GM19467 (cell line): ENCODE data around the gene SELENOV.

Experiments
- ATAC-seq: cut with Tn5 transposase; IDR thresholded peaks from one replicate; pipeline ENCODE4 v1.9.1; 2021; ENCODE audit warnings: mild to moderate bottlenecking, moderate library complexity; ENCODE audit not compliant: unreplicated experiment

SELENOV gene

DNA sequence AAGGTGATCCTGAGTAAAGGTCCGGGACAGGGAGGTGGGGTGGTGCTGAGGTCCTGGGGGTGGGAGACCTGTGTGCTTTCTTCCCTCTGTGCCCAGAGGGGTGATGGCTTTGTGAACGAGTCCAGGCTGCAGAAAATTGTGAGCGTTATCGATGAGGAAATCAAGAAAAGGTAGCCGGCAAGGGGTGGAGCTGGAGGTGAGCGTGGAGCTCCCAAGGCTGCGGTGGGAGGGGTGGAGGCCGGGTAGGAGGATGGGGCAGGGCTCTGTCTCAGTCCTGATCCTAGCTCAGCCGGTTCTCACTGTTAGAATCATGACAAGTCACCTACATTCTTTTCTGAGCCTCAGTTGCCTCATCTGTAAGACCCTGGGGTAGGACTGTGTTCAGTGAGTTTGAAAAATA lies 4.0 kb downstream of the SELENOV start:
- ATAC-seq = no peak

DNA sequence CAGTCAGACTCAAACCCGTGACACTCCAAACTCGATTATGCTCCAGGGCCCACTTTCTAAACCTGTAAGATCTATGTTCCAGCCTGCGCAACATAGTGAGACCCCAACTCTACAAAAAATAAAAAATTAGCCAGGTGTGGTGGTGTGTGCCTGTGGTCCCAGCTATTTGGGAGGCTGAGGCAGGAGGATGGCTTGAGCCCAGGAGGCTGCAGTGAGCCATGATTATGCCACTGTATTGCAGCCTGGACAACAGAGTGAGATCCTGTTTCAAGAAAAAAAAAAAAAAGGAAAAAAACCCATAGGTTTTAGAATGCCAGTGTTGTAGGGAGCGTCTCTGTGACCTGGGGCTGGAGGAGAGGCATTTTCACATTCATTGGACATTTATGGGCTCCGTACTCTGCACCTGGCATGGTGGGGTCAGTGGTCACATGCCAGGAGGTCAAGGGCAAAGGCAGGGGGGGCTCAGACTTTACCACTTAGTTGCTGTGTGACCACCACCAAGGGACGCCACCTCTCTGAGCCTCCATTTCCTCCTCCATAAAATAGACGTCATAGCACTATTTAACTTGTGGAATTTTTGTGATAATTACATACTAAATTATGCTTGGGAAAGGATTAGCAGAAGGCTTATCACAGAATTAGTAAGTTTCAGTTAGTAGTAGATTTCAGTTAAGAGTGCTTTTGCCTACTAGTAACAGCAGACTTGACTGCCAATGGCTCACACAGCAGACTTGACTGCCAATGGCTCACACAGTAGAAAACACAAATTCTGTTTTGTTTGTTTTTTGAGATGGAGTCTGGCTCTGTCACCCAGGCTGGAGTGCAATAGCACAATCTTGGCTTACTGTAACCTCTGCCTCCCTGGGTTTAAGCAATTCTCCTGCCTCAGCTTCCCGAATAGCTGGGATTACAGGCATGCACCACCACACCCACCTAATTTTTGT lies 5.9 kb downstream of the SELENOV start:
- ATAC-seq = no peak

DNA sequence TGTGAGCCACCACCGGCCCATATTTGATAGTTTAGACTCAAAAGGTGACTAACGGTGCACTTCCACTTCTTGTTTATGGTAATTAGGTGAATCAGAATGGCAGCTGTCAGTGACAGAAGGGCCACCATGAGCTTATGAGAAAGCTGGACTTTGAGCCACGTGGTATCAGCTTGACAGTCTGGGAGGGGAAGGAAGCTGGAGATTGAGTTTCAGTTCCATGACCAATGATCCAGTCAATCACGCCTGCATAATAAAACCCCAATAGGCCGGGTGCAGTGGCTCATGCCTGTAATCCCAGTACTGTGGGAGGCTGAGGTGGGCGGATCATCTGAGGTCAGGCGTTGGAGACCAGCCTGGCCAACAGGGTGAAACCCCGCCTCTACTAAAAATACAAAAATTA lies 9.6 kb downstream of the SELENOV start:
- no peak for ATAC-seq

DNA sequence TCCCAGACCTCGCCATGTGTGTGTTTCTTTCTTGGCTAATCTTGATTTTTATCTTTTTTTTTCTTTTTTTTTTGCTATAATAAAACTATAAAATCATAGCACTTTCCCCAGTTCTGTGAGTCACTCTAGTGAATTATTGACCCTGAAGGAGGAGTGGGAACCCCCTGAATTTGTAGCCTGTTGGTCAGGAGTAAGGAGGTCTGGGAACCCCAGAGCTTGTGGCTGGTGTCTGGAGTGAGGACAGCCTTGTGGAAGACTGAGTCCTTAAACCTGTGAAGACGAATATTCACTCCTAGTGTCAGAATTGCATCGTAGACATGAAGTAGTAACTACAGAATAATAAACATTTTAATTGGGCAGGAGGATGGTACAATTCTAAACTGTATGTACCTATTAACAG lies 10.3 kb downstream of the SELENOV start:
- no peak for ATAC-seq

DNA sequence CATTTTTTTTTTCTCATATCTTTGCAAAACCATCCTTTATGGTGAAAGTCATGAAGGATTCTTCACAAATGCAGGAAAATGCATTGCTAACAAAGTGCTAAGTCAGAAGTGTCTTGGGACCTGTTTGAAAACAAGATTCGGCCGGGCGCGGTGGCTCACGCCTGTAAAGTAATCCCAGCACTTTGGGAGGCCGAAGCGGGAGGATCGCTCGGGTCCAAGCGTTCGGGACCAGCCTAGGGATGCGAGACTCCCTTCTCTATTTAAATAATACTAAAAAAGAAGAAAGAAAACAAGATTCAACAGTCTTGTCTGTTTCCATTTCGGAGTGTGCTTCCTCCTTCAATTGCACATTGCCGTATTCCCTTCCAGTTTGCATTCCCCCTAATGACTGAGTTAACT lies 16.9 kb downstream of the SELENOV start:
- ATAC-seq = no peak

DNA sequence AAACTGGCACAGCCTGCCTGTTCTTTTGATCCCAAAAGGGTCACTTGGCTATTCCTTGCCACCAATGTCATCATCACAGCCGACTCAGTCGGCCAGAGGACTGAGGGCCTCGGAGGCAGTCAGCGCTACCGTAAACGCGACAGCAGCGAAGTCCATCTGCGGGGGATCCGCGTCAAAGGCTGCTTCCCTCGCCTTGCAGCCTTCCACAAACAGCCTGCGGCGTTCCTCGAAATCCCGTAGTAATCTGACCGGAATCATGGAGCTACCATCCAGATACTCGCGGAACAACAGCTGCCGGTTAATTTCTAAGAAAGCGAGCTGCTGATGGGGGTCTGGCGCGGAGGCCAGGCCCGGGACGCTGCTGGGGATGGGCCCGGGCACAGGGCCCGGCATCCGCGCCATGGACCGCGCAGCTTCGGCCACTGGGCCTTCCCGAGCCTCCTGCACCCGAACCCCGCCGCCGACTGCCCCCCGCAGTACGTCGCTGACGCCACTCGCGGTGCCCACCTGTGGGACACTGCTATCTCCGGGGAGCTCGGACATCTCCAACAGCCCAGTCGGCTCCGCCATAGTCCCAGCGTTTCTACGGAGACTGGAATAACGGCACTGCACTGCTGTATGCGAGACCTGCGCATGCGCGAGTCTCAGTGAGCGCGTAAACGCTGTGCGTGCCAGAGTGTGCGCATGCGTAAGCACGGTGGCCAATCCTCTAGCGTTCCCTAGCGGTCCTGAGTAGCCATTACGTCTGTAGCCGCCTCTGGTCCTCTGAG lies 17.5 kb downstream of the SELENOV start, which contains the start of gene EID2B:
Gene EID2B (minus strand): TSS at position 620 of the 770 bp plus-strand sequence. CDS start 50 bp downstream, at position 570.
- ATAC-seq = peak; percentile 89

DNA sequence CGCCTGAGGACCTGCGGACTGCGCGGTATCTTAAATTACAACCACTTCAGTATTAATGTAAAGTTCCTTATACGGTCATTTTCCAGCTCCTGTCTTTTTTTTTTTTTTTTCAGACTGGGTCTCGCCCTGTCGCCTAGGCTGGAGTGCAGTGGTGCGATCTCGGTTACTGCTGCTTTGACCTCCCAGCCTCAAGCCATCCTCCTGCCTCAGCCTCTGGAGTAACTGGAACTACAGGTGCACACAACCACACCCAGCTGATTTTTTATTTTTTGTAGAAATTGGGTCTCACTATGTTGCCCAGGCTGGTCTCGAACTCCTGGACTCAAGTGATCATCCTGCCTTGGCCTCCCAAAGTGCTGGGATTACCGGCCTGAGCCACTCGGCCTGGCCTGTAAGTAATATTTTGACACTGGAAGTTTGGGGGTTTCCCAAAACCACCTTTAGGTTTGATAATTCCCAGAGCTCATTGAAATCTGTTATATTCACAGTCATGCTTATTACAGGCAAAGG lies 18.1 kb downstream of the SELENOV start:
- ATAC-seq = no peak

DNA sequence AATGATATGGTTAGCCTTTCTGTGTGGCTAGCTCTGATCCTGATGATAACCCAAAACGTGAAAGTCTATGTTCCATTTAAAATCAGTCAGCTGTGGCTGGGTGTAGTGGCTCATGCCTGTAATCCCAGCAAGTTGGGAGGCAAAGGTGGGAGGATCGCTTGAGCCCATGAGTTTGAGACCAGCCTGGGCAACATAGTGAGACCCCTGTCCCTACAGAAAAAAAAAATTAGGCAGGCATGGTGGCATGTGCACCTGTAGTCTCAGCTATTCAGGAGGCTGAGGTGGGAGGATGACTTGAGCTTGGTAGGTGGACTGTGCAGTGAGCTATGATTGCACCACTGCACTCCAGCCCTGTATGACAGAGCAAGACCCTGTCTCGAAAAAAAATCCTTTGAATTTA lies 18.9 kb downstream of the SELENOV start:
- no peak for ATAC-seq

DNA sequence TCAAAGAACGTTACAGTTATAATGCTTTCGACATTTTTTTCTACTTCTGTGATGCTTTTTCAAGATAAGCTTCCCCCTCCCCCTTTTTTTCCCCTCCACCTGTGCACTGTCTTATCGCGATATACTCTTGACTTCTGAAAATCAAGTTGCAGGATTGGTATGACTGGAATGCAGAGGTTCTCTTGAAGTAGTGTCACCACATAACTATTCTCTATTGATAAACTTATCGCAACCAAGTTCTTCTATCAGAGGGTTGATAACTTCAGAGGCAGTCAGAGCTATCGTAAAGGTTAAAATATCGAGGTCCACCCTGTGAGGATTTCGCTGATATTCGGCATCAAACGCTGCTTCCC lies 24.2 kb downstream of the SELENOV start:
- ATAC-seq = no peak

DNA sequence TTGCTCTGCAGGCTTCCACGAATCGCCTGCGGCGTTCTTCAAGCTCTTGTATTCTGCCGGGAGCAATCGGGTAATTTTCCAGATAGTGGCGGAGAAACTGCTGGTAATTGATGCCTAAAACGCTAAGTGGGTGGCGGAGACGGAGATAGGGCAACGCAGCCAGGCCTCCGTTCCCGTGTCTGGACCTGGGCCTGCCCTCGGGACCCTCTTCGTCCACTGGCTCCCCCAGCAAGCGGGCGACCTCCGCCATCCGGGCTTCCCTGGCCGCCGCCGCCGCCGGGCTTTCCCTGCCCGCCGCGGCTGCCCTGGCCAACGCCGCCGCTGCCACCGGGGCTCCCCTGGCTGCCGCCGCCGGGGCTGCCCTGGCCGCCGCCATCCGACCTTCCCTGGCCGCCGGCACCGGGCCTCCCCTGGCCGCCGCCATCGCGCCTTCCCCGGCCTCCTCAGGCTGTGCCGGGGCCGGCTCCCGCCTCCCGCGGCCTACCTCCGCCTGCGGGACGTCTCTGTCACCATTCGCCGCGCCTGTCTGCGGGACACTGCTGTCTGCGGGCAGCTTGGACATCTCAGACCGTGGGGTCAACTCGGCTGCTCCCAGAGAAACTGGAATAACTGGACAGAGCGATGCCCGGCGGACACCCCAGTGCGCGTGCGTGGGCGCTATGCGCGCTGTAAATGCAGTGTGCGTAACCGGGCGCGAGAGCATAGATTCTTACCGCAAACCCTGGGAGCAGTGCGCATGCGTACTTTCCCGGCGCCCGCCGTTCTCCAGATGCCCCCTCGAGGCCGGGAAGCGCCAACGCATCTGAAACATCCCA lies 24.8 kb downstream of the SELENOV start, which contains the start of gene EID2:
Gene EID2 (minus strand): TSS at position 644 of the 815 bp plus-strand sequence. CDS start 82 bp downstream, at position 562.
- ATAC-seq = peak; percentile 81

DNA sequence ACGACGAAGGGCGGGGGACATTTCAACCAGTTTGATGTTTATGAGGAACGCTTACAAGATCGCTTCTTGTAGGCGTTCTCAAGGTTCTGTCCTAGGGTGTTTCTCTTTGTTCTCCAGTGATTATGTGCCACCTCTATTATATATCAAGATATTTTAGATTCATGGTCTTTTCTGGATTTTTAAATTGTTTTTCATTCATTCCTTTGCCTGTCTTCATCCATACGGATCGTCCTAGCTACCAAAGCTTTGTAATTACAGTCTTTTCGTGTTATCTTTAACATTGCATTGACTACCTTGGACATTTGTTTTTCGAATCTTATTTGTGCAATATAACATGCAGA lies 25.4 kb downstream of the SELENOV start:
- no peak for ATAC-seq

DNA sequence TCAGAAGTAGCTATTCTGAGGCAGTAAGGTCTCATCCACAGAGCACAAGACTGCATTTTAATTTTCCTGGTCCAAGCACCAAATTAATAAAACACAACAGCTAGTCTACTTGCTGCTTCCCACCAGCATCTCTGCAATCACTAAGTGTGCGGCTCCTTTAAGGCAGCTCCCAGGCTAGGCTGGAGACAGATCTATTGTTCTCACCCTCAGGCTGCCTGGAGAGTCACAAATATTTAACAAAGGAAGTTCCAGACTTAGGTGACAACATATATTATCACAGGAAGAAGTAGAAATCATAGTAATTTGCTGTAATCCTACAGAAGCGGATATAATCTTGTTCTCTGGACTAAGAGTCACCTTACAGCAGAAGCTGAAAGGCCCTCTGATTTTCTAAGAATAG lies 27.3 kb downstream of the SELENOV start:
- ATAC-seq = no peak

DNA sequence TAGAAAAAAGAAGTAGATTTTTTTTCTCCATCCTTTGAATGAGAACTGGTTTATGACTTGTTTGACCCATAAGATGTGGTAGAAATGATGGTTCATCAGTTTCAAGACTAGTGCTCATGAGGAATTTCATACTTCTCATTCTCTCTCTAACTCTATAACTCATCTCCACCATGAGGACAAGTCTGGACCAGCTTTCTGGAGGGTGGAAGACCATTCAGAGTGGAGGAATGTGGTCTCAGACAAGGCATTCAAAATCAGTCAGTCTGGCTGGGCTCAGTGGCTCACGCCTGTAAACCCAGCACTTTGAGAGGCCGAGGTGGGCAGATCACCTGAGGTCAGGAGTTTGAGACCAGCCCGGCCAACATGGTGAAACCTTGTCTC lies 28.5 kb downstream of the SELENOV start:
- ATAC-seq = no peak

DNA sequence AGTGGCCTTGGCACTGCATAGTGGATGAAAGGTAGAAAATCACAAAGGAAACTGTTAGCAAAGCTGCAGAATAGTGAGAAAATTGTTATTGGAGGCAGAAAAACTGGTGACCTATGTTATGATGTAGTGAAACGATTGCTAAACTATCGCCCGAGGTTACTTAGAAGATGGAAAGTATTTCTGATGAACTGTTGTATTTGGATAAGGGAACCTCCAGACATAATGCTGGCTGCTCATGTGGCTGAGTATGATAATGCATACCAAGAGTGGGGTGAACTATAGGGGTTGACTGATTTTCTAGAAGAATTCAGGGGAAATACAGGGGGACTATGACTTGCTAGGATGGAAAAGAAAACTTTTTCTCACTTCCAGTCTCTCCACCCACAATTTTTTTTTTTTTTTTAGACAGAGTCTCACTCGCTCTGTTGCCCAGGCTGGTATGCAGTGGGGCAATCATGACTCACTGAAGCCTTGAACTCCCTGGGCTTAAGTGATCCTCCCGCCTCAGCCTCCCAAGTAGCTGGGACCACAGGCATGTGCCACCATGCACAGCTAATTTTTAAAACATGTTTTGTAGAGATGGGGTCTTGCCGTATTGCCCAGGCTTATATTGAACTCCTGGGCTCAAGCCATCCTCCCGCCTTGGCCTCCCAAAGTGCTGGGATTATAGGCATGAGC lies 29.4 kb downstream of the SELENOV start:
- ATAC-seq = no peak

DNA sequence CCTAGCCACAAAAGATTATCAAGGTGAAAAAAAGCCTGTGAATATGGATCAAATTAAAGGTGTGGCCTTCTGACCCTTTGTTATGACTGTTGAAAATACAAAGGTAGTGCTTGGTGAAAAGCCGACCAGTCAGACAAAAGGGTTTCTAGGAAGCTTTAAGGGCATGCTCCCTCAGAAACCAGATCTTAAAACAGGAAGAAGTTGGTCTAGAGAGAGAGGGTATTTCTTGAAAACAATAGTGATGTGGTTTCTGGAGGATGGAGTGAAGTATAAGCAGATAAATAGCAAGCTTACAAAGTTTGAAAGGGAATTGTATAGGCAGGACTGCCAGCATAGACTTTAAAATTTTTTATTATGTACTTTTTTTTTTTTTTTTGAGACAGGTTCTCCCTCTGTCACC lies 30.0 kb downstream of the SELENOV start:
- ATAC-seq = no peak

DNA sequence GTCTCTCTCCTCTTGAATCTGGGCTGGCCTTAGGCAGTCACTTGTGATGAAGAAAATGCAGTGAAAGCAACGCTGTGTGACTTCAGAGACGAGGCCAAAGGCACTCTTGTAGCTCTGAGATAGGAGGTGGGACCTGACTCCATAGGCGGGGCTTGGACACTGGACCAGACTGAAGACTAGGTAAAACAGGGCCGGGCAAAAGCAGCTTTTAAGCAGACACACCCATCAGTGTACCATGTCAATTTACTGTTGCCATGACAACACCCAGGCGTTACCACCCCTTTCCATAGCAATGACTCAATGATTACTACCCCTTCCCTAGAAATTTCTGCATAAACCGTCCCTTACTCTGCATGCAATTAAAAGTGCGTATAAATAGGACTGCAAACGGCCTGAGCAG lies 31.7 kb downstream of the SELENOV start:
- no peak for ATAC-seq

DNA sequence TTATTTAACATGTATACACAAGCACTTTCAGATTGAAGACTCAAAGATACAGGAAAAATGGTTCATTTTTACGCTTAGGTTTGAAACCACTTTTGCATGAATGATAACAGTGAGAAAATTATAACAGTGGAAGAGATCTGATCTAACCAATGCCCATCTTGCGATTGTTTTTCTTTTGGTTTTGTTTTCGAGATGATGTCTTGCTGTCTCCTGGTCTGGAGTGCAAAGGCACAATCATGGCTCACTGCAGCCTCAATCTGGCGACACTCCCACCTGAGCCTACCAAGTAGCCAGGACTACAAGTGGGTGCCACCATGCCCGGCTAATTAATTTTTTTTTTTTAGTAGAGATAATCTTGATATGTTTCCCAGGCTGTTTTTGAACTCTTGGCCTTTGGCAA lies 35.3 kb downstream of the SELENOV start:
- ATAC-seq = no peak

DNA sequence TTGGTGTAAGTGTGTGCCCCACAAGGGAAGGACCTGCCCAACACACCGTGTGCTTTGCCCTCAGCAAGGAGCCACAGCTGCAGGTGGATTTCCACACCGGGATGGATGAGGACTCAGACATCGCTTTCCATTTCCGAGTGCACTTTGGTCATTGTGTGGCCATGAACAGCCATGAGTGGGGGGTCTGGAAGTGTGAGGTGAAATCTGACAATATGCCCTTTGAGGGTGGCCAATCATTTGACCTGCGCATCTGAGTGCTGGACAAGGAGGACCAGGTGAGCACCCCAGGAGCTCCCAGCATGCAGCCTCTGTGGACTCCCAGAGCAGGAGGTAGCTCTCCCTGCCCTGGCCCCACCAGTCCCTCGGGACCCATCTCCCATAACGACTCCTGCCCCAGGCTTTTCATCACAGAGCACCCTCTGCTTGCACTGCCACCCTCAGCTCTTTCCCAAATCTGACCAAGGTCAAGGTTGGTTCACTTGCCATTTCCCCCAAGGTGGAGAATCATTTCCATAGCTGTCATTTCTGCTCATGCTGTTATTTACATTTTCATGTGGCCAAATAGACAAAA lies 38.2 kb downstream of the SELENOV start:
- ATAC-seq = no peak

DNA sequence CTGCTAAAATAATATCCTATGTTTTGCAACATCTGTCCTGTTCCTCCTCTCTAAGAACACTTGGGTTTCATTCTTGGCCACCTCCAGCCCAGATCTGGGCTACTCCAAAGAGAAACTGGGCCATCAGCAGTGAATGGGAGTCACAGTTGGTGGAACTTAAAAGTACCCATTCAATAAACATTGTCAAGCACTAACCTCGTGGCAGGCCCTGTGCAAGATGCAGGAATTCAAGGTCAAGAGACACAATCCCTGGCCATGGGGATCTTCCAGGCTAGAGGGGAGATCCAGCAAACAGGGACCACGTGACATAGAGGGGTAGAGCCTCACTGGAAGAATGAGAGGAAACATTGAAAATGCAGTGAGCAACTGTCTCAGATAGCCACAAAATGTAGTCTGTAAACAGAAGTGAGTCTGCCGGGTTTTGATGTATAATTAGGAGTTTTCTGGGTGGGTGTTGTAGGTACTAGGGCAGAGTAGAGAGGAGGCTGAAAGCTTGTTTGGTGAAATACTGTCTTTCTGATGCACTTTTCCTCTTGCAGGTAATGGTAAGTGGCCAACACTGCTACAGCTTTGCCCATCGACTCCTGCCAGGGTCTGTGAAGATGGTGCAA lies 39.9 kb downstream of the SELENOV start:
- no peak for ATAC-seq

DNA sequence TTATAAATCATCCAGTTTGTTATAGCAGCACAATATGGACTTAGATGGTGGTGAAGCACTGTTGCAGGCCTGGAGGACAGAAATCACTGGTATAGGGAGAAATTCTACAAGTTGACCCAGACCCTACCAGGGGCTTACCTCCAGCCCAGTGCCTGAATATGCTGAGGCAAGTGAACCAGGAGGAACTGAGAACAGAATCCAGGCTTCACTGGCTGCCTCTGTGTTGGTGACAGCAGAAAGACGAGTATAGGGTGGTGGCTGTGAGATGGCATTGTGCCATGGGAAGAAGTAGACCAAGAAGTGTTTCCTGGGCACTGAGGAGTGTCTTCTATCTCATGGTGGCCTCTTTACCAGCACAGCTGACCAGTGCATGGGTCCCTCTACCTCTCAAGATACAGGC lies 40.9 kb downstream of the SELENOV start:
- ATAC-seq = no peak
